ENCODE data around the gene CERK. TPM values are rescaled to one million over a fixed set of nuclear protein-coding genes. Genes with fewer than 3 reads are reported as not detected.

The CERK gene
- total and polyA plus RNA-seq, 2 of the 13 experiments (the other 11 are each of a cell fraction or from before 2014, with no cell fraction given) = 40.3 to 41.9 TPM

DNA sequence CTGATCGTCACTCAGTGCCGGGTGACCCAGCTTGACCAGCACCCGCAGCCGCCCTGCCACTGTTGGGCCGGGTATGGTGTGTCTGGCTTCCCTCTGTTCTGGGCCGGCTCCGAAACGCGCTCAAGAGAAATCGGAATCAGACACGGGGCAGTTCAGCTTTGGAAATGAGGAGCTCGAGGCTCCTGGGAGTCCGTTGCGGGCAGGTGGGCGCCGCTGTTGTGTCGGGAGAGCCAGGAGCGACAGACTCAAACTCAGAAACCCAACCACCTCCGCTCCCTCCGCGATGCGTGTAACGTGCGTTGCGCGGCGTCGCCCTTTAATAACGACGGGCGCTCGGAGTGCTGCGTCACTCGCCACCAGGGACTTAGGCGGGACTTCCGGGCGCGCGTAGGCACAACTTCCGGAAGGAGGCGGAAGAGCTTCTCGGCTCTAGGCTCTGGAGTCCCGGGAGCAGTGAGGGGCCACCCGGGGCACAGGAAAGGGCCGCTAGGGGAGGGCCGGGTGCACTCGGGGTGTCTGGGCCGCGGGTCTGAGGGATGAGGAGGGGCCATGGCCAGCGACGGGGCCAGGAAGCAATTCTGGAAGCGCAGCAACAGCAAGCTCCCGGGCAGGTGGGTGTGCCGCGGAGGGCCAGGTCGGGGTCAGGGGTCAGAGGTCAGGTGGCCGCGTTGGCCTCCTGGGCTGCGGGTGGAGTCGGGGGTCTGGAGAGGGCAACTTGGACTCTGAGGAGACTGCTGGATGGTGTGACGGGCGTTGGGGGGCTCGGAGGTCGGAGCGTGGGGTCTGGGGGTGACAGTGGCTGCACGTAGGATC is 24.4 kb upstream of the CERK start, which contains the start of gene TBC1D22A:
TSS of gene TBC1D22A (plus strand) at position 413 of the 813 bp plus-strand sequence. CDS start at position 550, 137 bp downstream.
- Histone ChIP-seq H3K36me3 (replicated peaks in 1 of 2; ENCODE audit: control insufficient read depth in 1 of 2, insufficient read depth in 2 of 2, low read length in 2 of 2) (peaks cover 0 to 1% of the 10 kb centered on the region in 2 experiments; a peak in 1 of 5 replicates), H4K20me1 (ENCODE audit: insufficient read depth, low read length) (no peaks in the 10 kb centered on the region), H3K4me1 (ENCODE audit: insufficient read depth, low read length) (peaks cover 56% of the 10 kb centered on the region), H3K79me2 (ENCODE audit: insufficient read depth, low read length) (peaks cover 56% of the 10 kb centered on the region), H3K4me3 (replicated peaks in 1 of 3; ENCODE audit: insufficient read depth in 1 of 3, low read depth in 2 of 3, low read length in 3 of 3) (peak within 1 kb of the TSS; percentile 74 to 96 (median 80)), H3K27me3 (ENCODE audit: control insufficient read depth in 1 of 2, insufficient read depth in 2 of 2, low read length in 2 of 2) (no peaks in the 10 kb centered on the region; a peak in 1 of 5 replicates), H3K4me2 (ENCODE audit: low read depth, low read length) (peak within 1 kb of the TSS; percentile 90), H3K27ac (ENCODE audit: extremely low read length, insufficient read depth, low read length) (peak within 1 kb of the TSS; percentile 91), H2AFZ (ENCODE audit: low read length) (no peak within 1 kb of the TSS), H3K9me3 (ENCODE audit: low read length) (no peaks in the 10 kb centered on the region), H3K9ac (ENCODE audit: insufficient read depth, low read depth, low read length) (peak within 1 kb of the TSS; percentile 98)
- FAIRE-seq (peak; percentile 30), ATAC-seq (peak; percentile 89), DNase-seq (ENCODE audit: low spot score) (peak; percentile 89)
- BruUV-seq (replicated peaks) = no TSS peak
- ChIA-PET POLR2A (interaction anchor here (0.8 to 5.4 kb wide), 30 partner anchors 8 to 199 kb away, joined by 3 to 144 read pairs (median 6); partner anchors contain the start of gene CERK), CTCF (ENCODE audit: low intra/inter-chr PET ratio, low total read pairs) (no interaction called here)
- intact Hi-C loops (cut with micrococcal nuclease; ENCODE audit: unreplicated experiment) = no loop called here
- in situ Hi-C loops (cut with HindIII; ENCODE audit: extremely low pct_ligation_motif_present, low pct_unique_long_range_greater_than_20kb) = no loop called here
- whole genome bisulfite sequencing (ENCODE audit: low lambda C conversion rate) = 0% methylated on average over 27 of the region's 66 CpGs
- TF ChIP-seq, protein P1, sequence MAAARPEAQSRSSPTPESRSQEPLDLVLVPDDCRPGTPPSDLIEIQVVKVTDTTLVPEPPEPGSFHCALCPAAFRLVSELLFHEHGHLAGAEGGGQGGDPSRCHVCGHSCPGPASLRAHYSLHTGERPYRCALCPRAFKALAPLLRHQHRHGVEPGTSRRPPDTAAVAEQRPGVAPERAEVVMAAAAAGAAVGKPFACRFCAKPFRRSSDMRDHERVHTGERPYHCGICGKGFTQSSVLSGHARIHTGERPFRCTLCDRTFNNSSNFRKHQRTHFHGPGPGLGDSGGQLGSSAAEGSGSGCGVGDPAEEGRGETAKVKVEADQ (CRISPR knock-in tag; IDR thresholded peaks at IDR 0.05; ENCODE audit: borderline replicate concordance) = peak; percentile 79; the same call in 1 of the 2 replicates
- no peak for TF ChIP-seq BRCA1 (CRISPR knock-in tag; IDR thresholded peaks at IDR 0.05)
- TF ChIP-seq ZFYVE20 (CRISPR knock-in tag; IDR thresholded peaks at IDR 0.05; ENCODE audit: borderline replicate concordance, low read depth) = no peak
- no peak for TF ChIP-seq ZNF207 (IDR thresholded peaks at IDR 0.05; ENCODE audit: borderline replicate concordance)
- TF ChIP-seq SRSF4 (IDR thresholded peaks at IDR 0.05; ENCODE audit: low read depth, low read length, poor library complexity, severe bottlenecking) = no peak
- TF ChIP-seq ZNF580 (CRISPR knock-in tag; IDR thresholded peaks at IDR 0.05; ENCODE audit: borderline replicate concordance, low read depth) = peak; percentile 60; the same call in 1 of the 2 replicates
- no peak for TF ChIP-seq ZNF383 (CRISPR knock-in tag; IDR thresholded peaks at IDR 0.05; ENCODE audit: borderline replicate concordance)
- peak; percentile 35; the same call in 1 of the 2 replicates for TF ChIP-seq ZNF766 (CRISPR knock-in tag; IDR thresholded peaks at IDR 0.05; ENCODE audit: borderline replicate concordance)
- TF ChIP-seq ESRRA (CRISPR knock-in tag; IDR thresholded peaks at IDR 0.05; ENCODE audit: low read depth) = no peak; the same call in 1 of the 2 replicates
- no peak for TF ChIP-seq TP53 (CRISPR knock-in tag; conservative IDR thresholded peaks at IDR 0.05)
- no peak for TF ChIP-seq ZNF644 (CRISPR knock-in tag; IDR thresholded peaks at IDR 0.05; ENCODE audit: low read depth)
- no peak; the same call in 1 of the 2 replicates for TF ChIP-seq ZNF7 (CRISPR knock-in tag; IDR thresholded peaks at IDR 0.05)
- peak; percentile 77 for TF ChIP-seq ZNF317 (CRISPR knock-in tag; IDR thresholded peaks at IDR 0.05)
- TF ChIP-seq ZNF441 (CRISPR knock-in tag; IDR thresholded peaks at IDR 0.05; ENCODE audit: borderline replicate concordance) = no peak
- no peak for TF ChIP-seq BCLAF1 (IDR thresholded peaks at IDR 0.05)
- 0 out of 2 replicates have a peak, but pooled peaks have one; percentile 15 for TF ChIP-seq KLF13 (CRISPR knock-in tag; IDR thresholded peaks at IDR 0.05)
- no peak for TF ChIP-seq RBM22 (optimal IDR thresholded peaks at IDR 0.05; ENCODE audit: low read length)
- no peak for TF ChIP-seq ZNF703 (CRISPR knock-in tag; IDR thresholded peaks at IDR 0.05; ENCODE audit: borderline replicate concordance)
- no peak for TF ChIP-seq MYNN (CRISPR knock-in tag; IDR thresholded peaks at IDR 0.05; ENCODE audit: low read depth)
- TF ChIP-seq NFE2 (CRISPR knock-in tag; IDR thresholded peaks at IDR 0.05) = peak; percentile 42; the same call in 1 of the 2 replicates
- TF ChIP-seq ATRX (CRISPR knock-in tag; IDR thresholded peaks at IDR 0.05; ENCODE audit: borderline replicate concordance) = peak; percentile 81; the same call in 1 of the 2 replicates

All from HepG2 (cell line).